Natural killer cell treated with Interleukin-12 subunit alpha and Interleukin-12 subunit beta and Interleukin-15 and Interleukin-18, amount 100 ng/mL, for 72 hours (primary cell): ENCODE measurements around the gene FAM13A. TPM values are rescaled to one million over a fixed set of nuclear protein-coding genes. Genes with fewer than 3 reads are reported as not detected.

ENCODE experiments used
- ATAC-seq, 2 donors: fragments of 150-1000 bp; cut with Tn5 transposase in 1 of 2; sonication (Bioruptor Pico), chemical (Tn5 transposase) in 1 of 2; 2 replicates each; pipeline ENCODE4 v1.10.0; 2021
- DNase-seq: peaks from one replicate; pipeline ENCODE4 v3.0.0; 2022; ENCODE audit warnings: low spot score
- H3K27ac Mint-ChIP-seq, 2 donors: 1 replicate in 1 of 2; 2 replicates in 1 of 2; pipeline ENCODE4 v1.8.0; 2022; ENCODE audit warnings: mixed read lengths in 2 of 2, mild to moderate bottlenecking in 1 of 2, moderate library complexity in 1 of 2
- H3K27me3 Mint-ChIP-seq, 2 donors: 1 replicate in 1 of 2; 2 replicates in 1 of 2; pipeline ENCODE4 v1.8.0; 2022; ENCODE audit warnings: mixed read lengths in 2 of 2
- H3K36me3 Mint-ChIP-seq: one replicate; pipeline ENCODE4 v1.8.0; 2022; ENCODE audit warnings: mixed read lengths
- H3K4me1 Mint-ChIP-seq, 2 donors: 1 replicate in 1 of 2; 2 replicates in 1 of 2; pipeline ENCODE4 v1.8.0; 2022; ENCODE audit warnings: low read depth in 2 of 2, mixed read lengths in 2 of 2, mild to moderate bottlenecking in 1 of 2
- H3K4me3 Mint-ChIP-seq: one replicate; pipeline ENCODE4 v1.8.0; 2022; ENCODE audit warnings: mixed read lengths
- H3K9me3 Mint-ChIP-seq: 2 replicates; pipeline ENCODE4 v1.8.0; 2022; ENCODE audit warnings: mixed read lengths
- total RNA-seq, 2 donors: library from RNA; stranded (reverse); gene quantifications; one replicate each; pipeline ENCODE4 v1.2.3, GENCODE V29; 2022

The FAM13A gene
- total RNA-seq, 2 donors from 2014 or later = 0.73 to 2.1 TPM

DNA sequence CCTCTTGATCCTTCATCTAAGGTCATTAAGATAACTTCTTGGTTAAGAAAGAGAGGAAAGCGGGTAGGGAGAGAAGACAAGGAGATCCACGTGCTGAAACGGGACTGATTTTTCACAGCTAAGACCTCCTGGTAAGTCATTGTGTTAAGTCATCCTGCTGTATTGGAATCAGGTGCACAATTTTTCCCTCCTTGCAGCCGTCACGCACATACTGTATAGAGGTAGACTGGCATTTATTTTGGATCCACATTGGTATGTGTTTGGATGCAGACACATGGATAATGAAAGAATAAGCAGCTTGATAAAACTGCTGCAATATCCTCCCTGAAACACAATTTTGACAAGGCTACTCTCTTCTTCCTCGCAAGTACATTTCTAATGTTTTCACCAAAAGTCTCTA lies 299.2 kb downstream of the FAM13A start:
- Mint-ChIP-seq H3K9me3 (no peaks in the 10 kb centered on the region), H3K27me3 (no peaks in the 10 kb centered on the region), H3K27ac (no peak overlapping the region), H3K4me1 (peaks cover 12 to 13% of the 10 kb centered on the region in 2 donors), H3K4me3 (no peak overlapping the region), H3K36me3 (no peaks in the 10 kb centered on the region)
- DNase-seq (no peak), ATAC-seq (no peak)

- Mint-ChIP-seq H3K27me3 (no peaks in the 10 kb centered on the region), H3K4me1 (peaks cover 10 to 12% of the 10 kb centered on the region in 2 donors), H3K27ac (no peak overlapping the region), H3K36me3 (no peaks in the 10 kb centered on the region), H3K4me3 (no peak overlapping the region), H3K9me3 (no peaks in the 10 kb centered on the region)
- no peak for ATAC-seq
- no peak for DNase-seq
These were observed 299.9 kb downstream of the FAM13A start for GRCh38 chr4:88757067-88757466.

DNA sequence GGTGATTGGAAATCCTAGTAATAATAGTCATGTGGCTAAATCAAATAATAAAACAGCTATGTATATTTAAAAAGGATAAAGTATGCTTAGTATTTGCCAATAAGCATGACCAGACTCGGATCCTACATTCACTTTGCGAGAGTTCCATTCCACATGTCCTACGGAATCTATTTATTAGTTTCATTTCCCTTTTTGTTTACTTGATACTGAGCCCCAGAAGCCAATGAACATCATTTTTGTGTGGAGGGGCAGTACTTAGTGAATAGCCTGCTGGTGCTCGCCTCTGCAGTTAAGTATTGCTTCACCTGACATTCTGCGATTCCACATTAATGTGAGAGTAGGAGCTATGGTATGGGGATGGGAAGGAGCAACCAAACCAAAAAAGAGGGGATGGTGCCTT lies 300.8 kb downstream of the FAM13A start:
- ATAC-seq = no peak
- H3K4me1 Mint-ChIP-seq = peaks cover 2 to 3% of the 10 kb centered on the region in 2 donors
- no peak overlapping the region for H3K4me3 Mint-ChIP-seq
- DNase-seq = no peak
- H3K9me3 Mint-ChIP-seq = no peaks in the 10 kb centered on the region
- no peaks in the 10 kb centered on the region for H3K27me3 Mint-ChIP-seq
- H3K36me3 Mint-ChIP-seq = no peaks in the 10 kb centered on the region
- no peak overlapping the region for H3K27ac Mint-ChIP-seq

- no peaks in the 10 kb centered on the region for H3K27me3 Mint-ChIP-seq
- no peak overlapping the region for H3K4me3 Mint-ChIP-seq
- H3K4me1 Mint-ChIP-seq = no peaks in the 10 kb centered on the region
- no peak overlapping the region for H3K27ac Mint-ChIP-seq
- H3K9me3 Mint-ChIP-seq = no peaks in the 10 kb centered on the region
- no peak for ATAC-seq
- DNase-seq = no peak
- H3K36me3 Mint-ChIP-seq = no peaks in the 10 kb centered on the region
These were observed 301.5 kb downstream of the FAM13A start for GRCh38 chr4:88755454-88755853.

DNA sequence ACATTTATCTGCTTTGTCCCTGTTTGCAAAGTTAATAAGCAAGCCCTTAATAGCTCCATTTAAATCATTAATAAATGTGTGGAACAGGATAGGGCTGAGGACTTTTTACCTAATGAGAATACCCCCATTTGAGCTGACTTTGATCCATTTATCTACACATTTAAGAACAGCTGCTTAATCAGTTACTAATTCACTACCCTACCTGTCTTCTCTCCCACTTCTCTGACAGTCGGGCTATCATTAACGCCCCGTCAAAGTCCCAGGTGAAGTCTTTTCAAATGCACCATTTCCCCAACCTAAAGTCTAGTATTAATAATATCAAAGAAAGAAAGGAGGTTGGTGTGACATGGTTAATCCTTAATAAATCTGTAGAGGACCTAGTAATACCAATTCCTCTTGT lies 302.2 kb downstream of the FAM13A start:
- no peak overlapping the region for H3K27ac Mint-ChIP-seq
- no peaks in the 10 kb centered on the region for H3K4me1 Mint-ChIP-seq
- no peaks in the 10 kb centered on the region for H3K9me3 Mint-ChIP-seq
- no peaks in the 10 kb centered on the region for H3K27me3 Mint-ChIP-seq
- H3K4me3 Mint-ChIP-seq = no peak overlapping the region
- no peaks in the 10 kb centered on the region for H3K36me3 Mint-ChIP-seq
- ATAC-seq (no peak), DNase-seq (no peak)

GRCh38 chr4:88753658-88754571 lies 303.1 kb downstream of the FAM13A start:
- peaks cover under 1% of the 10 kb centered on the region for H3K36me3 Mint-ChIP-seq
- H3K27me3 Mint-ChIP-seq = no peaks in the 10 kb centered on the region
- H3K4me1 Mint-ChIP-seq = no peaks in the 10 kb centered on the region
- DNase-seq (no peak), ATAC-seq (no peak)
- H3K4me3 Mint-ChIP-seq = no peak overlapping the region
- no peak overlapping the region for H3K27ac Mint-ChIP-seq
- no peaks in the 10 kb centered on the region for H3K9me3 Mint-ChIP-seq

GRCh38 chr4:88752754-88753153 lies 304.2 kb downstream of the FAM13A start:
- H3K27me3 Mint-ChIP-seq = no peaks in the 10 kb centered on the region
- H3K4me3 Mint-ChIP-seq = no peak overlapping the region
- H3K4me1 Mint-ChIP-seq = no peaks in the 10 kb centered on the region
- H3K27ac Mint-ChIP-seq = no peak overlapping the region
- H3K9me3 Mint-ChIP-seq = no peaks in the 10 kb centered on the region
- H3K36me3 Mint-ChIP-seq = peaks cover 7% of the 10 kb centered on the region
- DNase-seq (no peak), ATAC-seq (no peak)

- Mint-ChIP-seq H3K4me3 (no peak overlapping the region), H3K27me3 (no peaks in the 10 kb centered on the region), H3K27ac (no peak overlapping the region), H3K4me1 (no peaks in the 10 kb centered on the region), H3K36me3 (peaks cover 7% of the 10 kb centered on the region), H3K9me3 (no peaks in the 10 kb centered on the region)
- ATAC-seq (no peak), DNase-seq (no peak)
These were observed 304.9 kb downstream of the FAM13A start for GRCh38 chr4:88752076-88752463.

- H3K36me3 Mint-ChIP-seq = peaks cover 7% of the 10 kb centered on the region
- no peaks in the 10 kb centered on the region for H3K27me3 Mint-ChIP-seq
- H3K27ac Mint-ChIP-seq = no peak overlapping the region
- DNase-seq = no peak
- no peak overlapping the region for H3K4me3 Mint-ChIP-seq
- no peak for ATAC-seq
- H3K9me3 Mint-ChIP-seq = no peaks in the 10 kb centered on the region
- no peaks in the 10 kb centered on the region for H3K4me1 Mint-ChIP-seq
These were observed 305.5 kb downstream of the FAM13A start for GRCh38 chr4:88751258-88752075.

- H3K9me3 Mint-ChIP-seq = no peaks in the 10 kb centered on the region
- H3K4me3 Mint-ChIP-seq = no peak overlapping the region
- DNase-seq (no peak), ATAC-seq (no peak)
- H3K27ac Mint-ChIP-seq = no peak overlapping the region
- H3K36me3 Mint-ChIP-seq = peaks cover 7% of the 10 kb centered on the region
- no peaks in the 10 kb centered on the region for H3K27me3 Mint-ChIP-seq
- H3K4me1 Mint-ChIP-seq = no peaks in the 10 kb centered on the region
These were observed 306.6 kb downstream of the FAM13A start for GRCh38 chr4:88750369-88750768.

GRCh38 chr4:88747351-88747750 lies 309.6 kb downstream of the FAM13A start:
- Mint-ChIP-seq H3K36me3 (peaks cover 7% of the 10 kb centered on the region), H3K9me3 (no peaks in the 10 kb centered on the region), H3K4me3 (no peak overlapping the region), H3K4me1 (no peaks in the 10 kb centered on the region), H3K27ac (no peak overlapping the region), H3K27me3 (no peaks in the 10 kb centered on the region)
- ATAC-seq = no peak
- no peak for DNase-seq

DNA sequence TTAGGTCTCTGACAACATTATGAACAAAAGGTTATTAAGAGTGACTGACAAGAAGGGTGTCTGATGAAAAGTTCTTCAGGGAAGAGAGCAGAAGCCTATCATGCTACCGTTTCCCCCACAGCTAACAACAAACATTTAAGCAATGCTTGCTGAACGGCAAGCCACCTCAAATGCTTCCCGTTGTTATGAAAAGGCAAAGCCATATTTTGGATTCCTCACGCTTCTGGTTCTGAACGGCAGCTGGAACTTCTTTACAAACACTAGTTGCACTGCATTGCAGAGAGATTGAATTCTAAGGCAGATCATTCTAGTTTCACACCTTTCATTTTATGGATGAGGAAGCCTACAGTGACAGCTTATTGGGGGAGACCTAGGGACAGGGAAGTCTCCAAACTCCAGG lies 310.8 kb downstream of the FAM13A start:
- Mint-ChIP-seq H3K27me3 (no peaks in the 10 kb centered on the region), H3K9me3 (no peaks in the 10 kb centered on the region)

DNA sequence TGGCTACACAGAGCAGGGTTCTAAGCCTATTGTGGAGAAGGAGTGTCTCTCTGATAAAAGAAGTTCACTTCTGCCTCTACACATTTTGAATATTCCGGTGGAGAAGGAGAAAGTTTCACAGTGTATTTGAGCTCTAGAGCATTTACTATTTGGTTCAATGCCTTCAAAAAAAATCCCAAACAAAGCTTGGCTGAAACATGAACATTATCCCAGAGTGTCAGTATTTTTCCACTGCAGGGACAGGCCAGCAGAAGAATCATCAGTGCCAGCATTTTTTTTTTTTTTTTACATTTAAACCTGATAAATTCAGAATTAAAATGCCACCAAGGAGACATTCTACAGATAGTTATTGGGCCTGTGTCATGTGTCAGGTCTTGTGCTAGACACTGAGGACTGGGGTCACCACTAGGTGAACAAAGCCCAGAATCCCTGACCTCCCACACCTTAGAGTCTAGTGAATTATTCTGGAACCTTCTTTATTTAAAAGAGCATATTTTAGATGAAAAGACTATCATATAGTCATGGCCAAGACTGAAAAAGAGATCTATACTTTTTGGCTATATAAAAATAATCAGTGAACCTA lies 311.3 kb downstream of the FAM13A start:
- Mint-ChIP-seq H3K9me3 (no peaks in the 10 kb centered on the region), H3K36me3 (peaks cover 7% of the 10 kb centered on the region), H3K4me1 (no peaks in the 10 kb centered on the region), H3K27ac (no peak overlapping the region), H3K4me3 (no peak overlapping the region), H3K27me3 (no peaks in the 10 kb centered on the region)
- ATAC-seq (no peak), DNase-seq (no peak)

More for the DNA sequence above, 310.8 kb downstream of the FAM13A start:
- Mint-ChIP-seq H3K4me3 (no peak overlapping the region), H3K4me1 (no peaks in the 10 kb centered on the region), H3K27ac (no peak overlapping the region), H3K36me3 (peaks cover 7% of the 10 kb centered on the region)
- no peak for ATAC-seq
- DNase-seq = no peak

DNA sequence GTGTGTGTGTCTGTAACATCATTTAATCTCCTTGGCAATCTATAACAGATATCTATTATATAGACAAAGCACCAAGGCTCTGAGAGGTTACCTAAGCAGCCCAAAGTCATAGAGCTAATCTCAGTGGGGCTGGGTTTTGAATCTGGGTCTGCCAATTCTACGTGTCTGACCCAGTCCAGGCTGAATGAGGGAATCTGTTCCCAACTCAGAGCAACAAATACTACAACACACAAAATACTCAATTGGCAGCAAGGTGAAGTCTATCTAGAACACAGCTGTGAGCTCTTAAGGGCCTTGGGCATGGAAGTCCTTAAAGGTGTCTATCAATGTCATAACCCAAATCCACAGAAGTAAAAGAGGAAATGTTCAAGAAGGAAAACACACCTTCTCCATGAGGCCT lies 311.8 kb downstream of the FAM13A start:
- no peak for DNase-seq
- Mint-ChIP-seq H3K4me1 (no peaks in the 10 kb centered on the region), H3K27me3 (no peaks in the 10 kb centered on the region), H3K9me3 (no peaks in the 10 kb centered on the region), H3K36me3 (peaks cover 7% of the 10 kb centered on the region), H3K27ac (no peak overlapping the region), H3K4me3 (no peak overlapping the region)
- no peak for ATAC-seq
